GM12892 (cell line): ENCODE measurements around the gene PIGP.
"Not testable (repeated sequence)": the region's sequence is repeated elsewhere in the genome, so short reads cannot be mapped to it uniquely, and the experiment has no call there.

Experiments
- DNase-seq: peaks from one replicate; pipeline ENCODE4 v3.0.0; 2011; ENCODE audit not compliant: insufficient read length
- FAIRE-seq: peaks from 2 replicates; lab custom pipeline; 2011; peaks lifted over from hg19 to GRCh38; lab: Jason Lieb, UNC
- POLR2A ChIP-seq: IDR thresholded peaks from 2 replicates; pipeline ENCODE4 v1.6.1; 2011; ENCODE audit warnings: low read depth, low read length, control low read depth
- POLR2AphosphoS5 ChIP-seq: IDR thresholded peaks from 2 replicates; pipeline ENCODE4 v1.6.1; 2011; ENCODE audit warnings: low read depth, low read length, control low read depth
- TAF1 ChIP-seq: IDR thresholded peaks from 2 replicates; pipeline ENCODE4 v1.6.1; 2011; ENCODE audit warnings: low read depth, mild to moderate bottlenecking, control low read depth, low read length, borderline replicate concordance

PIGP gene

GRCh38 chr21:37036177-37036576 is 36.7 kb downstream of the PIGP start:
- TF ChIP-seq POLR2A, result no peak
- TF ChIP-seq TAF1, result no peak
- no peak for TF ChIP-seq POLR2AphosphoS5
- FAIRE-seq, result no peak
- no peak for DNase-seq

DNA sequence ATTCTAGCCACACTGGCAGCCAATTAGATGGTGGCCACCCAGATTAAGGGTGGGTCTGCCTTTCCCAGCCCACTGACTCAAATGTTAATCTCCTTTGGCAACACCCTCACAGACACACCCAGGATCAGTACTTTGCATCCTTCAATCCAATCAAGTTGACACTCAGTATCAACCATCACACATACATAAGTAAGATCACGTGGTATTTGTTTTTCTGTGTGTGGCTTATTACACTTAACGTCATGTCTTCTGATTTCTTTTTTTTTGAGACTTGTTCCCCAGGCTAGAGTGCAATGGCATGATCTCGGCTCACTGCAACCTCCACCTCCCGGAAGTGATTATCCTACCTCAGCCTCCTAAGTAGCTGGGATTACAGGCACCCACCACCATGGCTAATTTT is 38.5 kb downstream of the PIGP start:
- DNase-seq, FAIRE-seq: not testable (repeated sequence)

- TF ChIP-seq POLR2AphosphoS5, result no peak
- TF ChIP-seq TAF1, result no peak
- TF ChIP-seq POLR2A, result no peak
- FAIRE-seq (no peak), DNase-seq (no peak)
These were observed 39.9 kb downstream of the PIGP start for GRCh38 chr21:37032877-37033471.

DNA sequence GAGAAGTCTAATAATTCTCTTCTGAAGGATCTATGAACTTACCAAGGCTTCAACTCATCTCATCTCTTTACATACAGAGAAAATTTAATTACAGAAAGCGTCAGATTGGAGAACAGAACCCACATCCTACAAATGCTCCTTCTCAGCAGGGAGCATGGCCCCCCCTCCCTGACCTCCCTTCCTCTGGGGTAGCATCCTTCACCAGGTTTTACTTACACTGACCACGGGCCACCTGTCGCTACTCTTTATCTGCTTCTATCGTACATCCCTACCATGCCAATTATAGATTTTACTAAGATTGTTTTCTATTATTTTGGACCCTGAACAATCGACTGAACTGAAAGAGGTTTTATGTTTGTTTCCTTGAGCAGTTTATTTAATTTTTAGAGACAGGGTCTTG is 40.6 kb downstream of the PIGP start:
- FAIRE-seq (no peak), DNase-seq (no peak)
- TF ChIP-seq TAF1 (no peak), POLR2AphosphoS5 (no peak), POLR2A (no peak)

DNA sequence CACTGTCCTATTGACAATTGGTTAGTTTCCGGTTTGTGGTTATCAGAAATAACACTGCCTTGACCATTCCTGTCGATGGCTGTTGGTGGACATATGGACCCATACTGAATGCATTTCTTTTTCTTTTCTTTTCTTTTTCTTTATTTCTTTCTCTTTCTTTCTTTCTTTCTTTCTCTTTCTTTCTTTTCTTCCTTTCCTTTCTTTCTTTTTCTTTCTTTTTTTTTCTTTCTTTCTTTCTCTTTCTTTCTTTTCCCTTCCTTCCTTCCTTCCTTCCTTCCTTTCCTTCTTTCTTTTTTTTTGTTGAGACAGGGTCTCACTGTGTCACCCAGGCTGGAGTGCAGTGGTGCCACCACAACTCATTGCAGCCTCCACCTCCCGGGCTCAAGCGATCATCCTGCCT is 42.0 kb downstream of the PIGP start:
- TF ChIP-seq POLR2A, result no peak
- no peak for TF ChIP-seq TAF1
- TF ChIP-seq POLR2AphosphoS5, result no peak
- FAIRE-seq (no peak), DNase-seq (no peak)

DNA sequence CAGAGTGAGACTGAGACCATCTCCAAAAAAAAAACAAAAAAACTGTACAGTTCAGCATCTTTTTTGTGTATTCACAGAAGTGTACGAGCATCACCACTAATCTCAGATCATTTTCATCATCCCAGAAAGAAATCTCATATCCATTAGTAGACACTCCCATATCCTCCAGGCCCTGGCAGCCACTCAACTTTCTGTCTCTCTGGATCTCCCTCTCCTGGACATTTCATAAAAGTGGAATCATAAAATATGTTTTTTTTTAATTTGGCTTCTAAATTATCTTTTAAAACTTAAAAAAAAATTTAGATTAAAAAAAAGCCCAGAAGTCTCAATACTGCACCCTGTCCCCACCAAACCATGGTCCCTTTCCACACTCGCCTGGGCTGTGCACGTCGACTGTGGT is 44.3 kb downstream of the PIGP start:
- no peak for DNase-seq
- no peak for FAIRE-seq
- no peak for TF ChIP-seq TAF1
- no peak for TF ChIP-seq POLR2AphosphoS5
- TF ChIP-seq POLR2A, result no peak

GRCh38 chr21:37026499-37026898 is 46.4 kb downstream of the PIGP start:
- FAIRE-seq (no peak), DNase-seq (no peak)
- TF ChIP-seq POLR2A, result no peak
- no peak for TF ChIP-seq TAF1
- no peak for TF ChIP-seq POLR2AphosphoS5

- no peak for TF ChIP-seq TAF1
- no peak for TF ChIP-seq POLR2AphosphoS5
- no peak for TF ChIP-seq POLR2A
- DNase-seq (no peak), FAIRE-seq (no peak)
These were observed 54.8 kb downstream of the PIGP start for GRCh38 chr21:37017951-37018679.
